ENCODE measurements around the gene MRTFA. TPM values are rescaled to one million over a fixed set of nuclear protein-coding genes. Genes with fewer than 3 reads are reported as not detected.
A peak's percentile ranks its signal among the peaks of the same experiment; 100 is the strongest.

The MRTFA gene
- total RNA-seq, 1 experiment from 2014 or later, result 44.7 TPM

DNA sequence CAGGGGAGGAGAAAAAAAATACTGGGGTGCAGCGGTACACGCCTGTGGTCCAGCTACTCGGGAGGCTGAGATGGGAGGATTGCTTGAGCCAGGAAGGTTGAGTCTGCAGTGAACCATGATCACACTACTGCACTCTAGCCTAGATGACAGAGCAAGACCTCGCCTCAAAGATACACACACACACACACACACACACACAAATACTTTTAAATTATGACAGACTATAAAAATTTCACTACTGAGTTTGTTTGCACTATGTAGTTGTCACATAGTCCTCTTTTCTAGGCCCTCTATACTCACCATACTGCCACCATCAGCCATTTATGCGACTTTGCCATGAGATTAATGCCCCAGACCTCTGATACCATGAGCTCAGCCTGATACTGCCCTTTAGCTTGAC, 109.6 kb downstream of the MRTFA start:
- BruUV-seq (replicated peaks), result no TSS peak
- Histone ChIP-seq H3K79me2 (ENCODE audit: low read depth) (peaks cover 41% of the 10 kb centered on the region), H3F3A (ENCODE audit: insufficient read depth, low read depth) (peaks cover 45% of the 10 kb centered on the region), H3K27me3 (ENCODE audit: insufficient read depth, low read depth) (no peaks in the 10 kb centered on the region), H2AFZ (no peak overlapping the region), H3K4me3 (no peak overlapping the region), H3K36me3 (ENCODE audit: low read depth) (no peaks in the 10 kb centered on the region), H4K20me1 (ENCODE audit: insufficient read depth) (no peaks in the 10 kb centered on the region), H3K4me1 (replicated peaks; ENCODE audit: insufficient read depth) (peaks cover 28% of the 10 kb centered on the region), H3K27ac (no peak overlapping the region), H3K4me2 (no peak overlapping the region), H3K9me3 (ENCODE audit: insufficient read depth, low read depth) (no peaks in the 10 kb centered on the region; the same call in 1 of the 2 replicates), H3K9me2 (ENCODE audit: insufficient read depth) (no peaks in the 10 kb centered on the region)
- TF ChIP-seq EZH2 (IDR thresholded peaks at IDR 0.05; ENCODE audit: low read depth), result no peak
- TF ChIP-seq, protein P1, sequence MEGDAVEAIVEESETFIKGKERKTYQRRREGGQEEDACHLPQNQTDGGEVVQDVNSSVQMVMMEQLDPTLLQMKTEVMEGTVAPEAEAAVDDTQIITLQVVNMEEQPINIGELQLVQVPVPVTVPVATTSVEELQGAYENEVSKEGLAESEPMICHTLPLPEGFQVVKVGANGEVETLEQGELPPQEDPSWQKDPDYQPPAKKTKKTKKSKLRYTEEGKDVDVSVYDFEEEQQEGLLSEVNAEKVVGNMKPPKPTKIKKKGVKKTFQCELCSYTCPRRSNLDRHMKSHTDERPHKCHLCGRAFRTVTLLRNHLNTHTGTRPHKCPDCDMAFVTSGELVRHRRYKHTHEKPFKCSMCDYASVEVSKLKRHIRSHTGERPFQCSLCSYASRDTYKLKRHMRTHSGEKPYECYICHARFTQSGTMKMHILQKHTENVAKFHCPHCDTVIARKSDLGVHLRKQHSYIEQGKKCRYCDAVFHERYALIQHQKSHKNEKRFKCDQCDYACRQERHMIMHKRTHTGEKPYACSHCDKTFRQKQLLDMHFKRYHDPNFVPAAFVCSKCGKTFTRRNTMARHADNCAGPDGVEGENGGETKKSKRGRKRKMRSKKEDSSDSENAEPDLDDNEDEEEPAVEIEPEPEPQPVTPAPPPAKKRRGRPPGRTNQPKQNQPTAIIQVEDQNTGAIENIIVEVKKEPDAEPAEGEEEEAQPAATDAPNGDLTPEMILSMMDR (conservative IDR thresholded peaks at IDR 0.05), result no peak
- CTCF ChIA-PET, result interaction anchor here (0.7 to 0.8 kb wide), 2 partner anchors 108 to 183 kb away, joined by 3 to 4 read pairs; no protein-coding TSS in a partner anchor
- intact Hi-C loops (cut with micrococcal nuclease; ENCODE audit: unreplicated experiment), result no loop called here
- POLR2A ChIA-PET (ENCODE audit: unreplicated experiment), result no interaction called here
- DNase-seq, result no peak

DNA sequence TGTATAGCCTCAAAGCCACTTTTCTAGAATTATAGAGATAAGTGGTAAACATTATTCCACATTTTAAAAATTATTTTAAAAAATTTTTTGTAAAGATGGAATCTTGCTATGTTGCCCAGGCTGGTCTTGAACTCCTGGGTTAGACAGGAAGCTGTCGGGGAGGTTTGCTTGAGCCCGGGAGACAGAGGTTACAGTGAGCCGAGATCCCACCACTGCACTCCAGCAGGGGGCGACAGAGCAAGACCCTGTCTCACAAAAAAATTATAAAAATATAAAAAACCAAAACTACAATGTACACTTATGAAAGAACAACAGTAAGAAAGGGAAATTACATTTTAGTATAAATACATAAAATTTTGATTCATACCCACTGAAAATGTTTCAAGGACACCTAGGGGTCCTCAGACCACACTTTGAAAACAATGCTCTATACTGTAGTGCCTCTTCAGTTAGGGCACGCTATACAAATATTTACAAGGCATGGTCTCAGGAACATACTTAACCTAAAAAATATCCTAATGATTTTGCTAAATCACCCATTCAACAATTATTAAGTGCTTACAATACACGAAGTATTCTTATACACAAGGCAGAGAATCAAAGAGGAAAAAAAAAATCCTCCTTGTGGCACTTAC, 111.2 kb downstream of the MRTFA start:
- peak in 1 of 2 experiments; percentile 46 for DNase-seq
- intact Hi-C loops (cut with micrococcal nuclease; ENCODE audit: unreplicated experiment), result no loop called here
- no TSS peak for BruUV-seq (replicated peaks)
- no peaks in the 10 kb centered on the region; the same call in 1 of the 2 replicates for H3K9me3 ChIP-seq (ENCODE audit: insufficient read depth, low read depth)
- H4K20me1 ChIP-seq (ENCODE audit: insufficient read depth), result no peaks in the 10 kb centered on the region
- peak overlapping the region; percentile 29 for H3K4me2 ChIP-seq
- H3K27me3 ChIP-seq (ENCODE audit: insufficient read depth, low read depth), result no peaks in the 10 kb centered on the region
- H3K9me2 ChIP-seq (ENCODE audit: insufficient read depth), result no peaks in the 10 kb centered on the region
- CTCF ChIA-PET, result interaction anchor here (0.6 to 1.4 kb wide), 6 partner anchors 9 to 374 kb away, joined by 3 to 13 read pairs (median 4); no protein-coding TSS in a partner anchor
- peaks cover 28% of the 10 kb centered on the region for H3K4me1 ChIP-seq (replicated peaks; ENCODE audit: insufficient read depth)
- no peak overlapping the region for H2AFZ ChIP-seq
- POLR2A ChIA-PET (ENCODE audit: unreplicated experiment), result interaction anchor here (0.9 kb wide), 1 partner anchor 109 kb away, joined by 3 read pairs; no protein-coding TSS in a partner anchor
- peak overlapping the region; percentile 16 for H3K27ac ChIP-seq
- H3K36me3 ChIP-seq (ENCODE audit: low read depth), result no peaks in the 10 kb centered on the region
- H3K4me3 ChIP-seq, result no peak overlapping the region
- peaks cover 42% of the 10 kb centered on the region for H3F3A ChIP-seq (ENCODE audit: insufficient read depth, low read depth)
- no peak for TF ChIP-seq EZH2 (IDR thresholded peaks at IDR 0.05; ENCODE audit: low read depth)
- TF ChIP-seq, protein P1 (conservative IDR thresholded peaks at IDR 0.05), result peak; percentile 86
- H3K79me2 ChIP-seq (ENCODE audit: low read depth), result peaks cover 27% of the 10 kb centered on the region

DNA sequence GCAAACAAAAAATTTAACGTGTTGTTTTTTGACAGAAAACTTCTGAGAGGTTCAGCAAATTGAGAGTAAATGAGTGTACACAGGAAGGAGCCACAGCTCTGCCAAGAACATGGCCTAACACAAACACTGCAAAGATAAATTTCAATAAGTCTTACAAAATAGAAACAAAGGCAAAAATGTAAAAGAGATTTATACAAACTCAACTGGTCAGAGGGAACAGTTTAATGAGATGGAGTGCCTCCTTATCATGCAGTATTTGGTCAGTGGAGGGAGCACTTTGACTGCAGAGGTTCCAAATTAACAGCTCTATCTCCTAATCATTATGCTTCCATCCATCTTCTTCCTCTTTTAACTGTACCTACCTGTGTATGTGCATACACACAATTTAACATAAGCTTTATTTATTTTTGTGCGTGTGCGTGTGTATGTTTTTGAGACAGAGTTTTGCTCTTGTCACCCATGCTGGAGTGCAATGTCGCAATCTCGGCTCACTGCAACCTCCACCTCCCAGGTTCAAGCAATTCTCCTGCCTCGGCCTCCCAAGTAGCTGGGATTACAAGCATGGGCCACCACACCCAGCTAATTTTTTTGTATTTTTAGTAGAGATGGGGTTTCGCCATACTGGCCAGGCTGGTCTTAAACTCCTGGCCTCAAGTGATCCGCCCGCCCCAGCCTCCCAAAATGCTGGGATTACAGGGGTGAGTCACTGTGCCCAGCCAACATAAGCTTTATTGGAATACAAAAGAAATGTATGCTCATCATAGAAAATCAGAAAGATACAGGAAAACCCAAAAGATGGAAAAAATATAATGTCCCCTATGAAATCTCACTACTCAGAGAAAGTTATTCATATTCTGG, 111.9 kb downstream of the MRTFA start:
- peak overlapping the region; percentile 29 for H3K4me2 ChIP-seq
- no peaks in the 10 kb centered on the region for H3K27me3 ChIP-seq (ENCODE audit: insufficient read depth, low read depth)
- TF ChIP-seq EZH2 (IDR thresholded peaks at IDR 0.05; ENCODE audit: low read depth), result no peak
- TF ChIP-seq, protein P1 (conservative IDR thresholded peaks at IDR 0.05), result 0 out of 2 replicates have a peak, but pooled peaks have one; percentile 29
- peaks cover 24% of the 10 kb centered on the region for H3K79me2 ChIP-seq (ENCODE audit: low read depth)
- H2AFZ ChIP-seq, result no peak overlapping the region
- peak in 1 of 2 experiments; percentile 60 for DNase-seq
- 0 out of 2 replicates have a peak, but pooled peaks cover 3% of the 10 kb centered on the region for H3K36me3 ChIP-seq (ENCODE audit: low read depth)
- CTCF ChIA-PET, result interaction anchor here (0.6 to 1.4 kb wide), 7 partner anchors 9 to 375 kb away, joined by 3 to 13 read pairs (median 5); no protein-coding TSS in a partner anchor
- H3K9me2 ChIP-seq (ENCODE audit: insufficient read depth), result no peaks in the 10 kb centered on the region
- no peaks in the 10 kb centered on the region; the same call in 1 of the 2 replicates for H3K9me3 ChIP-seq (ENCODE audit: insufficient read depth, low read depth)
- H3F3A ChIP-seq (ENCODE audit: insufficient read depth, low read depth), result peaks cover 42% of the 10 kb centered on the region
- H3K4me3 ChIP-seq, result no peak overlapping the region
- H4K20me1 ChIP-seq (ENCODE audit: insufficient read depth), result no peaks in the 10 kb centered on the region
- no TSS peak for BruUV-seq (replicated peaks)
- intact Hi-C loops (cut with micrococcal nuclease; ENCODE audit: unreplicated experiment), result loop anchor here (1.0 kb wide), 1 partner anchor 122 kb away; no protein-coding TSS in a partner anchor
- peaks cover 28% of the 10 kb centered on the region for H3K4me1 ChIP-seq (replicated peaks; ENCODE audit: insufficient read depth)
- H3K27ac ChIP-seq, result peak overlapping the region; percentile 16; the same call in 1 of the 2 replicates
- POLR2A ChIA-PET (ENCODE audit: unreplicated experiment), result interaction anchor here (0.9 kb wide), 1 partner anchor 110 kb away, joined by 3 read pairs; no protein-coding TSS in a partner anchor

All from PC-9 (cell line).